Measurements from ENCODE around the gene NBEAL2. TPM values are rescaled to one million over a fixed set of nuclear protein-coding genes. Genes with fewer than 3 reads are reported as not detected.

The NBEAL2 gene

Small RNAs within 50 kb of the gene (small RNA-seq; reads per million reads assigned to genes)
- not detected for gene MRPL57P3 (ENCODE audit: low read depth)

Measured in mesenchymal stem cell (in vitro differentiated cells and primary cell).